Fibroblast of skin of right quadriceps (primary cell): Measurements from ENCODE around the gene FAIM.

ENCODE experiments used
- DNase-seq: peaks from one replicate; pipeline ENCODE4 v3.0.0-alpha.2; 2013

FAIM gene

GRCh38 chr3:138681463-138682220 is 73.1 kb downstream of the FAIM start:
- no peak for DNase-seq

GRCh38 chr3:138682648-138683047 is 74.1 kb downstream of the FAIM start:
- DNase-seq, result no peak
